G401 (cell line): ENCODE results near the gene CYP2D6. TPM values are rescaled to one million over a fixed set of nuclear protein-coding genes. Genes with fewer than 3 reads are reported as not detected.
"Not testable (repeated sequence)": the region's sequence is repeated elsewhere in the genome, so short reads cannot be mapped to it uniquely, and the experiment has no call there.

ENCODE experiments used
- DNase-seq: peaks from one replicate; pipeline ENCODE4 v3.0.0-alpha.2; 2015; ENCODE audit warnings: low spot score
- in situ Hi-C: cut with HindIII; loops from 2 replicates; pipeline ENCODE4 v1.10.0; 2016; ENCODE audit warnings: low sequenced_read_pairs, mixed read lengths
- total RNA-seq: library from RNA; depleted of rRNA; stranded (reverse); fragments of >200 nt; shearing (Covaris generic); gene quantifications from 2 replicates; pipeline ENCODE4 v1.2.3, GENCODE V29; 2014

CYP2D6 gene
- total RNA-seq, 1 experiment from 2014 or later, result 0.95 TPM

DNA sequence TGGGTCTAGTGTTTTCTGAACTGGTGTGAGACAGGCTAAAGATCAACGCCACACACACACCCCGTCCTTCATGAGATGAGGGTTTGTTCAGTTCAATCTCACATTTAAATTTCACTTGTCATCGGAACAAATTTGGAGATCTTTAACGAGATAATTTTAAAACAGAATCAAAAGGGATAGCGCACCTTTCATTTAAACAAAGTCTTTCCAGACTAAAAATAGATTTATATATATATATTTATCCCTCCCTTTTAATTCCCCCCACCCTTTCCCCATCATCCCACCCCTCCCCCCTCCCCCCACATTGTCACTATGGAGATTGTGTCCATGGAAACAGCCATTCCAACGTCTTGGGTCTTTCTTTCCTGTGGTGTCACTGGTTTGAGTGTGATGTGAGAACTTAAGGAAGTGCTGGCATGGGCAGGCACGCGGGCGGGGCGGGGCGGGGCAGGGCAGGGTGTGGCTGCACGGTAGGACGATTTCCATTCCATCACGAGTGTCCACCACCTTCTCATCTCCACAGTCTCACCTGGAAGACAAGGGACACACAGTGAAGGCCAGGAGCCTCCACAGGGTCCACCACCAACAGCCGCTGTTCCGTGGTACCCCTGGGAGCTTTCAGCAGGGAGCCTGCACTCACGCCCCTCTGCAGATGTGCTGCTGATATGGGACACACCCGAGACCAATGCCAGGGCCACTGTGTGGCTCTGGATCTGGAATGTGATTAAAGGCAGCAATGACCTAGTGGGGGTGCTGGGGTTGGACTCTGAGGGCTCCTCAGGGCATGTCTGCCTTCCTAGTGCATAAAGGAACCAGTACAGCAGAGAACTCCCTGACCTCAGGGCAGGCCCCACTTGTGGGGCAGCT, 30.5 kb upstream of the CYP2D6 start:
- no peak for DNase-seq
- in situ Hi-C loops, result loop anchor here (10.0 kb wide), 1 partner anchor 284 kb away; no protein-coding TSS in a partner anchor

DNA sequence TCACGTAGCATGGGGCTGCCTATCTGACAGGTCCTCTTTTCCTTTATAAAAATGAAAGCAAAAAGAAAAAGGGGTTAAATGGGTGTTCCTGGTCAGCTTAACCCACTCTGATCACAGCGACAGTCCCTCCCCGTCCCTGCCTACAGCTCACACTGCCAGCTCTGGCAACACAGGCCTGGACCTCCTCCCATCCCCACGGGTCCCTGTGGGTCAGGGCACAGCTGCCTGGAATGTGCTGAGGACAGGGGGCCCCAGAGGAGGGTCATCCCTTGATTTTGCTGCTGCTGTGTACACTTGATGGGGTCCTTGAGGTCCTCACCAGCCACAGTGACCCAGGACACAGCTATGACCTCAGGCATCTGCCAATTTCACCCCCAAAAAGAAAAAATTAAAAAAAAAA, 29.6 kb upstream of the CYP2D6 start:
- in situ Hi-C loops, result loop anchor here (10.0 kb wide), 1 partner anchor 285 kb away; no protein-coding TSS in a partner anchor
- no peak for DNase-seq

DNA sequence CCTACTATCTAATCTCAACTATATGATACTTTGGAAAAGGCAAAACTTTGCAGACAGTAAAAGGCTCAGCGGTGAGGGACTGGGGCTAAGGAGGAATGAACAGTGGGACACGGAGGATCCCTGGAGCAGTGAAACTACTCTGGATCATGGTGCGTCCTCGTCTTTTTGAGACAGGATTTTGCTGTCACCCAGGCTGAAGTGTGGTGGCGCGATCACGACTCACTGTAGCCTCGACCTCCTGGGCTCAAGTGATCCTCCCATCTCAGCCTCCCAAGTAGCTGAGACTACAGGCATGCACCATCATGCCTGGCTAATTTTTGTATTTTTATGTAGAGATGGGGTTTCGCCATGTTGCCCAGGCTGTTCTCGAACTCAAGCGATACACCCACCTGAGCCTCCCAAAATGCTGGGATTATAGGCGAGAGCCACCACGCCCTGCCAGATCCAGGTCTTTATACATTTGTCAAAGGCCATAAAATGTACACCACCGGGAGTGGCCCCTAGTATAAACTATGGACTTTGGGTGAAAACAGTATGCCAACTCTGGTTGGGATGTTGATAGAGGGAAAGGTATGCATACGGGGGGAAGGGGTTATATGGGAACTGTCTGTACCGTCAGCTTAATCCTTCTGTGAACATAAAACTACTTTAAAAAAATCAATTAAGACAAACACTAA, 28.0 kb upstream of the CYP2D6 start:
- in situ Hi-C loops, result no loop called here
- DNase-seq, result no peak

DNA sequence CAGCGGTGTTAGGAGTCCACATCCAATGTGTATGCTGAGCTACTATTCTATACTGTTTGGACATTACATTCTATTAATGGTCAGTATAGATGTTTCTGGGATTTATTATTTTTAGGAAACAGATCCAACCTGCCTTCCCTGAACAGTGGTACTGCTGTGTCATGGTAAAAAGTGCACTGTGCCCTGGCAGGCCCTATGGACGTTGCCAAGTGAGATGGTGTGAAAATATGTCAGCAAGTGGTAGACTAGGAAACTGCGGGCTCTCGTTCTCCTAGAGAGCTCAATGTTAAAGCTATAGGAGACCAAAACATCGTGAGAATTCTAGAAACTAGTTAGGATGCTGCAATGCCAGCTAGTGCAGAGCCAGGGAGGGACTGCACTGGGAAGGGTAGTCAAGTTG, 26.0 kb upstream of the CYP2D6 start:
- in situ Hi-C loops, result no loop called here
- no peak for DNase-seq

DNA sequence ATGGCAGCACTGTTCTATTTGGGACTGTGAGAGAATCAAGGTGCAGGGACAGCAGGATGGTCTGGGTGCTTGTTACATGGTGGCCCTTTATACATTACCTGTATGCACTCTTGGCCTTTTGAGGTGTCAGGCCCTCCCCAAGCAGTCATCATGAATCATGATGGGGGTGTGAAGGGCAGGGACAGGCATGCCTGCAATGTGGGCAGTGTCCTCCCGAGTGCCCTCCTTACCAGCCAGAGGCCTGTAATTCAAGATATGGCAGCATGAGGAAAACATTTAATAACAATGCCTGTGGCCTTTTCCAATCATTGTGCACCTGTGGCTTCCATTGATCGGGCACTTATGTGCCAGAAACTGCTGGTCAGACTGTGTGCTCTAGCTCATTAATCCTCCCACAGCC, 25.5 kb upstream of the CYP2D6 start:
- no peak for DNase-seq
- in situ Hi-C loops, result no loop called here

DNA sequence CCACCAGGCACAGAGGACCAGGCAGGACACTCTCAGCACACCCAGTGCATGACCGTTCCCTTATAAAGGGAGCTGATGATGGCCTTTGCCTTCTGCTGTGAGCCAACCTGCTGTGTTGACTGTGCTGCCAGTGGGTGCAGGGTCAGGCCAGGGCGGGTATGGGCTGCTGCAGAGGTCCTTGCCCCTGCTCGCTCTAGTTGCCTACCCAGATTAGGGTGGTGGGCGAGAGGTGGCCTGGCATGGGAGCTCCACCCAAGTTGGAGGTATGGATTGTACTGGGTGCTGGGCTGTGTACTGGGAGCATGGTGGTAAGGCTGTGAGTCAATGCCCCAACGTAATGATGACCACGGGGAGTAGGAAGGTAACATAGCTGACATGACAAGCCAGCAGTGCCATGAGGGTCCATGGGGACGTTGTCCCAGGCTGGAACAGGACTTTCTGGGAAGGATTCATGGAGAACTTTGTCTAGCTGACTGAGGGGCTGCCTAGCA, 24.5 kb upstream of the CYP2D6 start:
- in situ Hi-C loops, result no loop called here
- no peak for DNase-seq

DNA sequence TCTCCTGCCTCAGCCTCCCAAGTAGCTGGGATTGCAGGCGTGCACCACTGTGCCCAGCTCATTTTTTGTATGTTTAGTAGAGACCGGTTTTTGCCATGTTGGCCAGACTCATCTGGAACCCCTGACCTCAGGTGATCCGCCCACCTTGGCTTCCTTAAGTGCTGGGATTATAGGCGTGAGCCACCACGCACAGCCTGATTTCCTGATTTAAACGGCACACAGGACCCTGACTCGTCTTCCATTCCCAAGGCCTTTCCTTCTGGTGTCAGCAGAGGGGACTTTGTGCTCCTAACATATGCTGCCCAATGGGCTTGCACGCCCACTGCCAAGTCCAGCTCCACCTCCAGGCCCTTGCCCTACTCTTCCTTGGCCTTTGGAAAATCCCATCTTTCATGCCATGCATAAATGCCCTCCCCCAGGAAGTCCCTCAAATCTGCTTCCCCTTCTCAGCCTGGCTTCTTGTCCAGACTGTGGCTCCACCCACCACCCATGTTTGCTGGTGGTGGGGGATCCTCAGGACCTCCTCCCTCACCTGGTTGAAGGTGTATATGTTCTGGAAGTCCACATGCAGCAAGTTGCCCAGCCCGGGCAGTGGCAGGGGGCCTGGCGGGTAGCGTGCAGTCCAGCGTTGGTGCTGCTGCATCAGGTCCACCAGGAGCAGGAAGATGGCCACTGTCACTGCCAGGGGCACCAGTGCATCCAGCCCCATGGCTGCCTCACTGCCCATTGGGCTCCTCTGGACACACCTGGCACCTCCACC, 23.9 kb upstream of the CYP2D6 start:
- no peak for DNase-seq
- in situ Hi-C loops, result no loop called here

DNA sequence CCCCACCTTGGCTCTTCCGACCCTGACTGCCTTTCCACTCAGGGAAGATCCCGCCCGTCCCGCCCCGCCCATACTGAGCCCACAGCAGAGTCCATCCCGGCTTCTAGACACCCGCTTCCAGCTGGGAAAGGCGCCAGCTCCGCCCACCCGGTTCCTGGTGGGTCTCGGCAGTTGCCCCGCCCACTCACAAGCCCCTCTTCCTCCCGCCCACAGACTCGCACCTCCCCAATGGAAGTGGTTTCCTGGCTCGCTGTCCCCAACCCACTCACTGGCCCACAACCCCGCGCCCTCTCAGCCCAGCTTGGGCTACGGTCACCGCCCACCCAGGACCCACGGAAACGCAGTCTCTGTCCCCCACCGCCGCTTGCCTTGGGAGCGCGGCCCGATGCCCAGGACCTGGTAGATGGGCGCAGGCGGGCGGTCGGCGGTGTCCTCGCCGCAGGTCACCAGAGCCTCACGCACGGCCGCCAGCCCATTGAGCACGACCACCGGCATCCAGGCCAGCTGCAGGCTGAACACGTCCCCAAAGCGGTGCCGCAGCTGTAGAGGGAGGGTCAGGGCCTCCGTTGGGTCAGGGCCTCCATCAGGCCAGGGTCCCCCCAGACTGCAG, 22.2 kb upstream of the CYP2D6 start:
- in situ Hi-C loops, result no loop called here
- no peak for DNase-seq

DNA sequence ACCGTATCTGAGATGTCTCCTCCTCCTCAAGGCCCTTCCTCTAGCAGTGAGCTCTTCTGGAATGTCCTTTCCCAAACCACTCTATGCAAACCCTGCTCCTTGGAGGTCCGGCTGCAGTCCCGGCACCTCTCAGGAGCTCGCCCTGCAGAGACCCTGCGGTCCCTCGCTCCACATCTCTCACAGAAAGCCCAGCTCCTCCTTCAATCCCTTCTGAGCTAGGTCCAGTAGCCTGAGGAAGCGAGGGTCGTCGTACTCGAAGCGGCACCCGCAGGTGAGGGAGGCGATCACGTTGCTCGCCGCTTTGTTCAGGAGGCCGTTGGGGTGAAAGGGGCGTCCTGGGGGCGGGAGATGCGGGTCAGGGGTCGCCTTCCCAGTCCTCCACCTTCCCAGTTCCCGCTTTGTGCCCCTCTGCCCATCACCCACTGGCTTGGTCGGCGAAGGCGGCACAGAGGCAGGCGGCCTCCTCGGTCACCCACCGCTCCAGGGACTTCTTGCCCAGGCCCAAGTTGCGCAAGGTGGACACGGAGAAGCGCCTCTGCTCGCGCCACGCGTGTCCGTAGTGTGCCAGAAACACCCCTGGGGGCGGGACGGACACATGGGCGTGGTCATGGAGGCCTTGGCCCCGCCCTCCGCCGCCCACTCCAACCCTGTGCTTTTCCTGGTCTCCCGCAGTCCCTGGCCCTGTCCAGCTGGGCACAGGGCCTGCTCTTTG, 21.5 kb upstream of the CYP2D6 start:
- in situ Hi-C loops, result no loop called here
- no peak for DNase-seq

DNA sequence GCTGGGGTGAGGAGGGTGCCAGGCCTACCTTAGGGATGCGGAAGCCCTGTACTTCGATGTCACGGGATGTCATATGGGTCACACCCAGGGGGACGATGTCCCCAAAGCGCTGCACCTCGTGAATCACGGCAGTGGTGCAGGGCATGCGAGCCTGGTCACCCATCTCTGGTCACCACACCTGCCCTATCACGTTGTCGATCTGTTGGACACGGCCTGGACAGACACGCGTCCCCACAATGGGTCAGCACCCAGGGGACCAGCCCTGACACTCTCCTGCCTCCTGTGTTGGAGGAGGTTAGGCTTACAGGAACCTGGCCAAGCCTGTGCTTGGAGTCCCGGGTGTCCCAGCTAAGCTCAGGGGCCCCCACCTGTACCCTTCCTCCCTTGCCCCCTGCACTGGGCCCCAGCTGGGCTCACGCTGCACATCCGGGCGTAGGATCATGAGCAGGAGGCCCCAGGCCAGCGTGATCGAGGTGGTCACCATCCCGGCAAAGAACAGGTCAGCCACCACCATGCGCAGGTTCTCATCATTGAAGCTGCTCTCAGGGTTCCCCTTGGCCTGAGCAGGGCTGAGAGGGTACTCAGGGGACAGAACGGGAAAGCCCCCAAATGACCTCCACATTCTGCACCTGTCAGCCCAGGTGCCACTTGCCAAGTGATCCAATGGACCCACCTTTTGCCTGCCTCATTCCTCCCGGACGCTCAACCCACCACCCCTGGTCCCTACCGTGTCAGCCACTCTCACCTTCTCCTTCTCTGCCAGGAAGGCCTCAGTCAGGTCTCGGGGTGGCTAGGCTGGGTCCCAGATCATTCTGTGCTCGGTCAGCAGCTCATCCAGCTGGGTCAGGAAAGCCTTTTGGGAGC, 20.3 kb upstream of the CYP2D6 start:
- DNase-seq, result no peak
- in situ Hi-C loops, result no loop called here

DNA sequence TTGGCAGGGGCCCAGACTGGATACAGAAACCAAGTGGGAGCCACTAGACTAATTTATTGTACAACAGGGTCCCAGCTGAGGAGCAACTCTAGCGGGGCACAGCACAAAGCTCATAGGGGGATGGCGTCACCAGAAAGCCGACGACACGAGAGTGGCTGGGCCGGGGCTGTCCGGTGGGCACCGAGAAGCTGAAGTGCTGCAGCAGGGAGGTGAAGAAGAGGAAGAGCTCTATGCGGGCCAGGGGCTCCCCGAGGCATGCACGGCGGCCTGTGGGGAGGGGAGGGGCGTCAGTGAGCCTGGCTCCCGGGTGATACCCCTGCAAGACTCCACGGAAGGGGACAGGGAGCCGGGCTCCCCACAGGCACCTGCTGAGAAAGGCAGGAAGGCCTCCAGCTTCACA, 19.2 kb upstream of the CYP2D6 start:
- DNase-seq, in situ Hi-C loops: not testable (repeated sequence)

DNA sequence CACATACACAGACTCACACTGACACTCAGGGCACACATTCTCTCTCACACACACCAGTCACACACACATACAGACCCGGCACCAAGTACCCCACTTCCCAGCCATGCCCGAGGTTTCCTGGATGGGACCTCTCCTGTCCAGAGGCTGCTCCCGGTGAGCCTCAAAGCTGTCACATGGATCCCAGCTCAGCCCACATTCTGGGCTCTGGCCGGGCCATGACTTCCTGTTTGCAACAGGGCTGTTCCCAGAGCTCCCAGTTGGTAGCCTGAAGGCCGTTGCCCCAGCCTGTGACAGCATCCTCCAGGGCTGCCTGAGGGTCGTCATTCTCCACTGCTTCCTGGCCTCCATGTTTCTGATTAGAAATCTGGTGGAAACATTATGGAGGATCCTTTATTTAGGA, 14.6 kb upstream of the CYP2D6 start:
- in situ Hi-C loops, result no loop called here
- DNase-seq, result no peak

DNA sequence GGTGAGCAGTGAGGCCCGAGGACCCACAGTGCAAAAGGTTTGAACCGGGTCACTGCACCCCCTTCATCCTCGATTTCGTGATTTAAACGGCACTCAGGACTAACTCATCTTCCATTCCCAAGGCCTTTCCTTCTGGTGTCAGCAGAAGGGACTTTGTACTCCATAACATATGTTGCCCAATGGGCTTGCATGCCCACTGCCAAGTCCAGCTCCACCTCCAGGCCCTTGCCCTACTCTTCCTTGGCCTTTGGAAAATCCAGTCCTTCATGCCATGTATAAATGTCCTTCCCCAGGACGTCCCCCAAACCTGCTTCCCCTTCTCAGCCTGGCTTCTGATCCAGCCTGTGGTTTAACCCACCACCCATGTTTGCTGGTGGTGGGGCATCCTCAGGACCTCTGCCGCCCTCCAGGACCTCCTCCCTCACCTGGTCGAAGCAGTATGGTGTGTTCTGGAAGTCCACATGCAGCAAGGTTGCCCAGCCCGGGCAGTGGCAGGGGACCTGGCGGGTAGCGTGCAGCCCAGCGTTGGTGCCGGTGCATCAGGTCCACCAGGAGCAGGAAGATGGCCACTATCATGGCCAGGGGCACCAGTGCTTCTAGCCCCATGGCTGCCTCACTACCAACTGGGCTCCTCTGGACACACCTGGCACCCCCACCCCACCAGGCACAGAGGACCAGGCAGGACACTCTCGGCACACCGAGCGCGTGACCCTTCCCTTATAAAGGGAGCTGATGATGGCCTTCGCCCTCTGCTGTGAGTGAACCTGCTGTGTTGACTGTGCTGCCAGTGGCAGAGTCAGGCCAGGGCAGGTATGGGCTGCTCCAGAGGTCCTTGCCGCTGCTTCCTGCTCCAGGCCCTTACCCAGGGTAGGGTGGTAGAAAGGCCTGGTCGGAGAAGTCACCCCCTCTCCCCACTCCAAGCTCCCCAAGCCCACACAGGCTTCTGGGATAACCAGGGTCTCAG, 13.5 kb upstream of the CYP2D6 start:
- in situ Hi-C loops, DNase-seq: not testable (repeated sequence)

DNA sequence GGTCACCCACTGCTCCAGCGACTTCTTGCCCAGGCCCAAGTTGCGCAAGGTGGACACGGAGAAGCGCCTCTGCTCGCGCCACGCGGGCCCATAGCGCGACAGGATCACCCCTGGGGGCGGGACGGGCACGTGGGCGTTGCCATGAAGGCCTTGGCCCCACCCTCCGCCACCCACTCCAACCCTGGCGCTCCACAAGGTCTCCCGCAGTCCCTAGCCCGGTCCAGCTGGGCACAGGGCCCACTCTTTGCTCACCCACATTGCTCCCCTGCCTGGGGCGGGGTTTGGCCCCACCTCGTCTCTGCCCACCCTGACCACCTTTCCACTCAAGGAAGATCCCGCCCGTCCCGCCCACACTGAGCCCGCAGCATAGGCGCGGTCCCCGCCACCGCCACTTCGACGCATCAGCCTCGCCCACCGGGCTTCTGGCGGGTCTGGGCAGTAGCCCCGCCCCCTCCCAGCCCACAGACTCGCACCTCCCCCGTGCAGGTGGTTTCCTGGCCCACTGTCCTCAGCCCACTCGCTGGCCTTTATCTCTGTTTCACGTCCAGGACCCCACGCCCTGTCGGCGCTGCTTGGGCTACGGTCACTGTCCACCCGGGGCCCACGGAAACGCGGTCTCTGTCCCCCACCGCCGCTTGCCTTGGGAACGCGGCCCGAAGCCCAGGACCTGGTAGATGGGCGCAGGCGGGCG, 12.3 kb upstream of the CYP2D6 start:
- in situ Hi-C loops, result no loop called here
- DNase-seq, result no peak

DNA sequence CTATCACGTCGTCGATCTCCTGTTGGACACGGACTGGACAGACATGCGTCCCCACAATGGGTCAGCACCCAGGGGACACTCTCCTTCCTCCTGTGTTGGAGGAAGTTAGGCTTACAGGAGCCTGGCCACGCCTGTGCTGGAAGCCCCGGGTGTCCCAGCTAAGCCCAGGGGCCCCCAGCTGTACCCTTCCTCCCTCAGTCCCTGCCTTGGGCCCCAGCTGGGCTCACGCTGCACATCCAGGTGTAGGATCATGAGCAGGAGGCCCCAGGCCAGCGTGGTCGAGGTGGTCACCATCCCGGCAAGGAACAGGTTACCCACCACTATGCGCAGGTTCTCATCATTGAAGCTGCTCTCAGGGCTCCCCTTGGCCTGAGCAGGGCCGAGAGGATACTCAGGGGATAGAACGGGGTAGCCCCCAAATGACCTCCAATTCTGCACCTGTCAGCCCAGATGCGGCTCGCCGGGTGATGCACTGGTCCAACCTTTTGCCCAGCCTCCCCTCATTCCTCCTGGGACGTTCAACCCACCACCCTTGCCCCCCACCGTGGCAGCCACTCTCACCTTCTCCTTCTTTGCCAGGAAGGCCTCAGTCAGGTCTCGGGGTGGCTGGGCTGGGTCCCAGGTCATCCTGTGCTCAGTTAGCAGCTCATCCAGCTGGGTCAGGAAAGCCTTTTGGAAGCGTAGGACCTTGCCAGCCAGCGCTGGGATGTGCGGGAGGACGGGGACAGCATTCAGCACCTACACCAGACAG, 10.9 kb upstream of the CYP2D6 start:
- DNase-seq, in situ Hi-C loops: not testable (repeated sequence)
